ENCODE results near the gene PPCS. TPM values are rescaled to one million over a fixed set of nuclear protein-coding genes. Genes with fewer than 3 reads are reported as not detected.
"Not testable (repeated sequence)": the region's sequence is repeated elsewhere in the genome, so short reads cannot be mapped to it uniquely, and the experiment has no call there.

PPCS gene
- polyA plus RNA-seq, 3 donors, result 48.2 to 103 (median 53.9) TPM

- 92 to 95% (median 92%) methylated on average over 11 of the region's 11 CpGs for WGBS, 3 donors
Measured at GRCh38 chr1:42502031-42502430, 45.7 kb downstream of the PPCS start.

GRCh38 chr1:42504535-42505128, 48.3 kb downstream of the PPCS start:
- 95 to 98% (median 97%) methylated on average over 2 of the region's 2 CpGs for WGBS, 3 donors
- no peak overlapping the region for H3K27ac ChIP-seq (ENCODE audit: low read depth, low read length)

More at GRCh38 chr1:42502031-42502430, 45.7 kb downstream of the PPCS start:
- H3K27ac ChIP-seq (ENCODE audit: low read depth, low read length), result not testable (repeated sequence)

- 78 to 95% (median 87%) methylated on average over 1 of the region's 1 CpG for WGBS, 3 donors
- H3K27ac ChIP-seq (ENCODE audit: low read depth, low read length), result no peak overlapping the region
Measured at GRCh38 chr1:42506576-42506975, 50.2 kb downstream of the PPCS start.

Other genes starting within 250 kb of the PPCS start
- gene FOXJ3, start 121.3 kb upstream of the PPCS start, polyA plus RNA-seq, result 10 to 100 TPM in 2 of 3 donors, 1 to 10 TPM in 1; 8.4 to 17.5 (median 13.0) TPM
- gene RIMKLA, start 75.8 kb upstream of the PPCS start, polyA plus RNA-seq, result under 1 TPM; 0.10 to 0.64 (median 0.11) TPM
- 1 to 10 TPM; 1.5 to 2.0 (median 1.7) TPM for gene ZMYND12, start 521 bp upstream of the PPCS start, polyA plus RNA-seq
- gene CCDC30, start 6.7 kb downstream of the PPCS start, polyA plus RNA-seq, result 1 to 10 TPM in 1 of 3 donors, under 1 TPM in 2; 0.31 to 1.4 (median 0.90) TPM
- 10 to 100 TPM; 15.6 to 34.3 (median 25.0) TPM for gene PPIH, start 201.9 kb downstream of the PPCS start, polyA plus RNA-seq
- gene YBX1, start 225.9 kb downstream of the PPCS start, polyA plus RNA-seq, result 100 to 1,000 TPM; 218 to 926 (median 714) TPM

Data from adipose tissue (tissue), 3 donors.